GM12801 (cell line): ENCODE data around the gene CD5L.

Experiments
- CTCF ChIP-seq: IDR thresholded peaks from one replicate; pipeline ENCODE4 v1.5.1; 2011; ENCODE audit warnings: control low read depth; ENCODE audit not compliant: insufficient read length; ENCODE audit errors: extremely low read depth

The CD5L gene

GRCh38 chr1:157784801-157785200 is 56.8 kb downstream of the CD5L start:
- TF ChIP-seq CTCF, result no peak

- no peak for TF ChIP-seq CTCF
Observed at GRCh38 chr1:157782931-157783330, 58.7 kb downstream of the CD5L start.

GRCh38 chr1:157781048-157781447 is 60.6 kb downstream of the CD5L start:
- TF ChIP-seq CTCF, result no peak
